Right cardiac atrium (tissue), 5 donors: ENCODE measurements around the gene CLCN2. TPM values are rescaled to one million over a fixed set of nuclear protein-coding genes. Genes with fewer than 3 reads are reported as not detected.

Experiments used
- ATAC-seq, 2 donors: fragments of 200-7000 bp; cut with Tn5 transposase; one replicate each; pipeline versions ENCODE4 v1.8.0 to v1.9.1; 2020; ENCODE audit warnings: moderate library complexity in 2 of 2, mild to moderate bottlenecking in 1 of 2
- DNase-seq, 3 donors: peaks; one replicate each; pipeline ENCODE4 v3.0.0-alpha.2; 2020
- H3K27ac ChIP-seq: one replicate; pipeline ENCODE4 v1.5.1; 2013; ENCODE audit warnings: mild to moderate bottlenecking, low read length, control low read depth, moderate library complexity
- H3K27me3 ChIP-seq: one replicate; pipeline ENCODE4 v1.6.1; 2013; ENCODE audit not compliant: control insufficient read depth, insufficient read depth
- H3K4me1 ChIP-seq: one replicate; pipeline ENCODE4 v1.6.1; 2013; ENCODE audit warnings: low read length; ENCODE audit not compliant: control insufficient read depth, insufficient read depth
- H3K4me3 ChIP-seq: one replicate; pipeline ENCODE4 v1.5.1; 2013; ENCODE audit warnings: low read length, control low read depth
- H3K9me3 ChIP-seq: one replicate; pipeline ENCODE4 v1.6.1; 2013; ENCODE audit warnings: low read length; ENCODE audit not compliant: control insufficient read depth
- WGBS: extraction: QIAGEN DNeasy Blood & Tissue Kit; methylation state at CpG from one replicate; pipeline ENCODE4 v1.1.7; 2013; 5-methylcytosine and 5-hydroxymethylcytosine counted together
- intact Hi-C, 4 donors: fragments of 100-400 bp; cut with DNase I; formaldehyde crosslinking; loops; one replicate each; pipeline versions ENCODE4 v1.11.0 to v1.14.0; 2022 to 2023
- polyA plus RNA-seq: library from polyadenylated mRNA; stranded (reverse); fragments of 200-250 nt; gene quantifications from one replicate; pipeline ENCODE4 v1.2.3, GENCODE V29; 2013
- total RNA-seq, 4 donors: library from RNA; stranded (reverse); fragmentation: NEBNext Ultra II Directional; extraction: Animal tissue kit (Norgen Biotek cat#: 25700); gene quantifications; one replicate each; pipeline ENCODE4 v1.2.1, GENCODE V29; 2021
- donor health status: healthy with polysubstance abuse.
- donor health status: DM: no; HTN: yes; CAD: no.
- donor health status: DM: no; HTN: no; CAD: no.
- donor health status: DM: no; HTN: yes; CAD: no; lungs with severe emphysema.
- donor health status: DM: yes; HTN: yes; CAD: no.

Gene CLCN2
- total and polyA plus RNA-seq, 5 donors, result 2.0 to 4.9 (median 2.9) TPM

DNA sequence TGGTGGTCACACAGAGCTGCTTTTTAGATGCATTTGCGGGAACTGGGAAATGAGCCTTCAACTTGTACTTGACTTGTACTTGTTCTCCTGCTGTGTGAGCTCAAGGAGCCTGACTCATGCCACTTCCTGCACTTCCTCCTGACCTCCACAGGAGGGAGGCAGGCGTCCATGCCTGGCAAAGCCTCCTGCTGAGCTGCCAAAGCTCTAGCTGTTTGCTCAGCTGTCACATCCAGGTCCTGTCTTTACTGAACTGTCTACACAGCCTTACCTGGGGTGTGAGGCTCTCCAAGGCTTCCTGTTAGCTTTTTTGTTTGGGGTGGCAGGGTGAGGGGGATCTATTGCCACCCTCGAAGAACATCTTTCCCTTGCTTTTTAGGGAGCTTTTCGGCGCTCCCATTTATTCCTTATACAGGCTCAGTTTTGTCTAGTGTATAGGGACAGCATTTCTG is 10.2 kb upstream of the CLCN2 start:
- H3K4me3 ChIP-seq, result no peak overlapping the region
- no peak overlapping the region for H3K27ac ChIP-seq
- intact Hi-C loops, result loop anchor here (2.0 to 10.0 kb wide), 4 partner anchors 143 to 173 kb away; no protein-coding TSS in a partner anchor
- no peaks in the 10 kb centered on the region for H3K9me3 ChIP-seq
- peaks cover 6% of the 10 kb centered on the region for H3K4me1 ChIP-seq
- no peaks in the 10 kb centered on the region for H3K27me3 ChIP-seq
- ATAC-seq, result peak; percentile 87 to 90
- 51% methylated on average over 5 of the region's 5 CpGs for WGBS
- DNase-seq, result peak; percentile 83 to 91 (median 90)

DNA sequence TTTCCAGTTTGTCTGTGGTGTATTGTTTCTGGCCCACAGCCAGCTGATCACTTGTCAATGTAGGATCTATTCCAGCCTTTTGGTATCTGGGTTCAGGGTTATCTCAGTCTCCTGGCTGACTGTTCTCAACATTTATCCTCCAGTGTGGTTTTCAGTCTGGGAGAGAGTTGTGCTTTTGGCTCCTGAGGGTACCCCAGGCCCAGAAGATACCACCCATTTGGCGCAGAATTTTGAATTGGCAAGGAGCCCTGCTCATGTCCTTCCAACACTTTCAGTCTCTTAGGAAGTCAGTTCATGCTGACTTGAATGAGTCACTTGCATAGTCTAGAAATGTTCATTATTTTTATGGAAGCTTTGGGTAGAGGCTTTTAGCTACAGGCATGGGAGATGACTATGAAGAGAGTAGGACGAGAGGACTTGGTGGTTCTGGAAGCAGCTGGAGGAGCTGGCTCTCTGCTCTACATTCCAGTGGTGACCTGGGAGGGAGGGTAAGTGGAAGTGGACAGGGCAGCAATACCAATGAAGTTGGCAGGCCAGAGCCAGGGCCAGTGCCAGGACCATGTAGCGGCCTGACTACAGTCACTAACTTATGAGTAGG is 7.3 kb upstream of the CLCN2 start:
- intact Hi-C loops, result no loop called here
- no peaks in the 10 kb centered on the region for H3K9me3 ChIP-seq
- no peak overlapping the region for H3K4me3 ChIP-seq
- WGBS, result 39% methylated on average over 3 of the region's 3 CpGs
- peaks cover 6% of the 10 kb centered on the region for H3K4me1 ChIP-seq
- H3K27me3 ChIP-seq, result no peaks in the 10 kb centered on the region
- DNase-seq (peak in 2 of 3 donors; percentile 63 to 83), ATAC-seq (peak; percentile 31 to 45)
- H3K27ac ChIP-seq, result peak overlapping the region; percentile 39

DNA sequence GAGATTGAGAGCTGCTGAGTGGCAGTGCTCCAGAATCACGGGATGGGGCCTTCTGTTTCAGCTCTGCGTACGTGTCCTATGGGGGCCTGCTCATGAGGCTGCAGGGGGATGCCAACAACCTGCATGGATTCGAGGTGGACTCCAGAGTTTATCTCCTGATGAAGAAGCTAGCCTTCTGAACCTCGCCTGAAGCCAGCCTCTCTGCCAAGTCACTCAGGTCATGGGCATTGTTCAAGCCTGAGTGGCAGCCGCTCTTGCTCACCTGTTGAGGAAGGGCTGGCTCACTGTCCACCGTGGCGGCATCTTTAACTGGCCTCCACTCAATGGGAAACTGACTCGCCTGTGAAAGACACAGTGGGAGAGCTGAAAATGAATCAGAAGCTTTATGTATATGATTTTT is 6.7 kb upstream of the CLCN2 start:
- Histone ChIP-seq H3K27ac (no peak overlapping the region), H3K4me1 (peaks cover 6% of the 10 kb centered on the region), H3K4me3 (no peak overlapping the region), H3K9me3 (no peaks in the 10 kb centered on the region), H3K27me3 (no peaks in the 10 kb centered on the region)
- WGBS, result 75% methylated on average over 9 of the region's 9 CpGs
- ATAC-seq, result no peak
- DNase-seq, result no peak
- intact Hi-C loops, result no loop called here

DNA sequence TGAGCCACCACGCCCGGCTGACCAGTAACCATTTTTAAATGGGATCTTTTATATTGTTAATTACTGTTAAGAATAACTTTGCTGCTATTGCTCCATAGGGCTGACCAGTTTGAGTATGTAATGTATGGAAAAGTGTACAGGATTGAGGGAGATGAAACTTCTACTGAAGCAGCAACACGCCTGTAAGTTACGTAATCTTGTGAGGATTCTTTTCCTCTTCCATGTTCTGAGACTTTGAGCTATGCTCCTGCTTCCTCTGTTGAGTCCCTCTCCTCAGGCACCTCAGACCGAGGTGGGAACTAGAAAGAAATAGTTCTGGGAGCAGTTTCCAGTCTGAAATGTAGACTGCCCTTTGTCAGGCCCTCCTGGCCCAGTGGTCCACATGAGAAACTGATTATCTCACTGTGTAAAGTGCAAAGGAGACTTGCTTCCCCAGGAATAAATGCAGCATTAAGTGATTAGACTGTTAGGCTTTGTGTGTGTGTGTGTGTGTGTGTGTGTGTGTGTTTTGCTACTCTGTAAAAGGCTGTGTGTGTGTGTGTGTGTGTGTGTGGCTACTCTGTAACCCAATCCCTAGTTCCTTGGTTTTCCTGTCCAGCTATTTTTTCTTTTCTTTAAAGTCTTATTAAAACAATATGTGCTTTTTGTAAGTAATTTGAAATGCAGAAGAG is 5.3 kb upstream of the CLCN2 start:
- intact Hi-C loops, result no loop called here
- ATAC-seq (no peak), DNase-seq (no peak)
- Histone ChIP-seq H3K27me3 (no peaks in the 10 kb centered on the region), H3K4me3 (no peak overlapping the region), H3K9me3 (no peaks in the 10 kb centered on the region), H3K4me1 (peaks cover 6% of the 10 kb centered on the region), H3K27ac (no peak overlapping the region)
- WGBS, result 85% methylated on average over 5 of the region's 5 CpGs

DNA sequence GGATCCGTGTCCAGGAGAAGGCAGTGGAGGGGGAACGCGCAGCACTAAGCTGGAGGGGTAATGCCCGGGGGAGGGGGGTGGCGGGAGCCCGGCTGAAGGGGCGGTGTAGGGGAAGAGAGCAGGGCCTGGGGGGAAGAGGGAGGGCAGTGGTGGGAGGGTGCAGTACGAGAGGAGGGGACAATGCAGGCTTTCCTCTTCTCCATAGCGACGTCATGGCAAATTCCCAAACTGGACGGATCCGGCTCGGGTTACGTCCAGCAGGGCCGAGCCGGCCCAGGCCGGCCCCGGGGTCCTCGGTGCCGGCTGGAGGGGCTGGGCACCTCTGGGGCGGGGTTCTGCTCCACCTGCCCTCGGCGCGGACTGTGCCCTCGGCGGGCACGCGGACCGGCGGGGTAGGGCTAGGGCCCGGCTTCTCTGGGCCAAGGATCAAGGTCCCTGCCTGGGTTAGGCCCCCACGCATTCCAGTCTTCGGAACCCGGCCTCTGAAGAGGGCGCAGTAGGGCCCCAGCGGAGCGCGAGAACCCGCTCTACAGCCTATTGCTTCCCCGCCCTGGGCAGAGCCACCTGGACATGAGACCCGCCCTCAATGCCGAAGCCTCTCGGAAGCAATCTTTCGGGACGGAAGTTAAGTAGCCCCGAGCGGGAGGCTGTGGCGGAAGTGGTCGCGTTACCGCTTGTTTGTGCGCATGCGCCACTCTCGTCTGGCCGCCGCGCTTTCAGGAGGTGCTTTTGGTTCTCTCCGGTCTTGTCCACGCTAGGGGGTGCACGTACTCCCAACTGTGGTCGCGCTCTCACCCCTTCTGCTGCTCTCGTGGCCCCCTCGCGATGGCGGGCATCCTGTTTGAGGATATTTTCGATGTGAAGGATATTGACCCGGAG is 1.5 kb upstream of the CLCN2 start:
- WGBS, result under 1% methylated on average over 68 of the region's 68 CpGs
- Histone ChIP-seq H3K27ac (peak overlapping the region; percentile 95), H3K4me3 (peak overlapping the region; percentile 81), H3K4me1 (peaks cover 10% of the 10 kb centered on the region), H3K9me3 (no peaks in the 10 kb centered on the region), H3K27me3 (no peaks in the 10 kb centered on the region)
- intact Hi-C loops, result loop anchor here in 1 of 4 donors (2.0 kb wide), 1 partner anchor 48 kb away; the partner anchor contains the start of gene EIF4G1
- peak; percentile 83 to 87 for ATAC-seq
- DNase-seq, result peak; percentile 96 to 98 (median 97)

DNA sequence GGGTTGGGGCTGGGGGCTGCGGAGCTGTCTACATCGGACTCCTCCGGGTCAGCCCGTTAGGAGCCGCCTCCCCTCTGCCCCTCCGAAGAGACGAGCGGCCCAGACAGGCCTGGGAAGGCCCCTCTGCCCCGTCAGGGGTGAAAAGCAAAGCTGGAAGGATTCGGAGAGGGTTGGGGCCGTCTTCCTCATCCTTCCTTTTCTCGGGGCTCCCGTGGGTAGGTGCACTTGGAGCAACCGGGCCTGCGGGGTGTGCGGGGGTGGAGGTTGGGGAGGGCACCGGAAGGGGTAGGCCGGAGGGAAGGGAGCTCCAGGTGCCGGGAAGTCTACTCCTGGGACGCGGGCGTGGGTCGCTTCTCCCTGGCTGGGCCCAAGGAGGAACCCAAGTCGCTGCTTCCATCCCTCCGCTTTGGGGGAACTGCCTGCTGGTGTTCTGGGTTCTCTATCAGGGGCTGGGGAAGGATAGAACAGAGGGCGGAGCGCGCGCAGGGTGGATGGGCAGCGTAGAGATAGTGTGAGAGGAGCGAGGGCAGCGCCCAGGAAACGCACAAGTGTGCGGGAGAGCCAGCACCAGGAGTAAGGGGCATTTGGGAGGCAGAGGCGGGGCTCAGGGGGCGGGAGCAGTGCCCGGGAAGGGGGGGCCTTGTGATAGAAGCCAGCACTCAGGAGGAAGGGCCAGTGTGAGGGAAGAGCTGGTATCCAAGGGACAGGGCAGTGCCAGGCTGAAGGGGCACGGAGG is 695 bp upstream of the CLCN2 start:
- WGBS, result under 1% methylated on average over 38 of the region's 38 CpGs
- Histone ChIP-seq H3K27me3 (no peaks in the 10 kb centered on the region), H3K4me1 (peaks cover 10% of the 10 kb centered on the region), H3K4me3 (peak overlapping the region; percentile 81), H3K27ac (peak overlapping the region; percentile 95), H3K9me3 (no peaks in the 10 kb centered on the region)
- intact Hi-C loops, result loop anchor here in 1 of 4 donors (2.0 kb wide), 1 partner anchor 47 kb away; the partner anchor contains the start of gene EIF4G1
- peak; percentile 79 to 90 (median 88) for DNase-seq
- peak; percentile 51 to 62 for ATAC-seq

DNA sequence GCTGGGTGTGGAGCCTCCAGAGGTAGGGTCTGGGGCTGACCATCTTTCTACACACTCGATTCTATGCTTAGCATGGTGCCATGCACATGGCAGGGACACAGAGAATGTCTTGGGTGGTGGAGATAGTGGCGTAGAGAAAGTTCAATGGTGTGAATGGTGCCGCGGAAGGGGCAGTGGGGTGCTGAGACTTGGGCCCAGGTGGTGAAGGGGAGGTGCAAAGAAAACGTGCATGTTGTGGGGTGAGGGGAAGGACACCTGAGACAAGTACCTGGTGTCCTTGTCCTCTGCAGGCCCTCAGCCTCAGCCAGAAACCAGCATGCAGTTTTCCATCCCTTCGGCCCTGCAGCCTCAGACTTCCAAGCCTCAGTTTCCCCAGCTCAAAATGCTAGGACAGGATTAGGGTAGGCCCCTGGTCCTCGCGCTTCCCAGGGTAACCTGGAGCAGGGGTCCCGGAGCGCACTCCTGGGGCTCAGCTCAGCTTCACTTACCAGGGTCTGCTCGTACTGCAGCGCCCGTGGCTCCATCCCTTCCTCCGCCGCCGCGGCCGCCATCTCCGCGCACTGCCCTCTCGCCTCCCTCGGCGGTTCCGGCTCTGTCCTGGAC is 375 bp downstream of the CLCN2 start:
- ATAC-seq, result no peak
- intact Hi-C loops, result no loop called here
- no peaks in the 10 kb centered on the region for H3K27me3 ChIP-seq
- peak overlapping the region; percentile 81 for H3K4me3 ChIP-seq
- H3K4me1 ChIP-seq, result peaks cover 10% of the 10 kb centered on the region
- H3K27ac ChIP-seq, result peak overlapping the region; percentile 66
- 8% methylated on average over 24 of the region's 24 CpGs for WGBS
- DNase-seq, result no peak
- no peaks in the 10 kb centered on the region for H3K9me3 ChIP-seq

DNA sequence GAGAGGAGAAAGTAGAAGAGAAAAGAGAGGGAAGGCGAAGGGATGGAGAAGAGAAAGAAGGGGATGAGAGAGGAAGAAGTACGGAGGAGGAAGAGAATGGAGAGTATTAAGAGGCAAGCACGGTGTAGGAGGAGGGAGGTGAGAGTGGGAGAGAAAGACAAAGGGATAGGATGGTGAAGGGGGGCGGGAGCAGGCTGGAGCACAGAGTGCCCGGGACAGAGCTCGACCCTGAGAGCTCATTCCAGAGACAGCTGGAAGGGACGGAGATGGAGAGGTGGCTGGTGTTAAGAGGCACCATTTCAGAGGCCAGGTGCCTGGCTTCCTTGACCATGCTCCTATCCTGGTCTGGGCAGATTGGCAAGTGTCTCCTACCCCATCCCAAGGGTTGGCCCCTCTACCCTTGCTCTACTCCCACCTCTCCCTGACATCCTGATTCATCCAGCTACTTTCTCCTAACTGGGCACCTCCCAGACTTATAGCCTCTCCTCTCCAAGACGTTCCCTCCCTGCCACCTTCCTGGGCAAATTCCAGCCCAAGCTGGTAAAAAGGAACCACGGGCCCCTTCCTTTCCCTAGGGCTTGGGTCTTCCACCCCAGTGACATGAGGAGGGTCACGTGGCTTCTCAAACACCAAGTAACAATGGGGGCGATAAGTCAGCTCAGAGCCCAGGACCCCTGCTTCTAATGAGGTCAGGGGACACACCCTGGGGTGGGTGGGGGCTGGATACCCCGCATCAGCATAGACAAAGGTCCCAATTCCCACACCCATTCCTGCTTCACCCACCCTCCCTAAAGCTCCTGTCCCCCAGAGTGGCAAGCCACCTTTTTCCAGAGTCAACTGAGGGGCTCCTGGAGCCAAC is 1.1 kb downstream of the CLCN2 start:
- DNase-seq (no peak), ATAC-seq (no peak)
- WGBS, result 72% methylated on average over 12 of the region's 12 CpGs
- Histone ChIP-seq H3K4me1 (peaks cover 10% of the 10 kb centered on the region), H3K27ac (no peak overlapping the region), H3K9me3 (no peaks in the 10 kb centered on the region), H3K4me3 (peak overlapping the region; percentile 81), H3K27me3 (no peaks in the 10 kb centered on the region)
- intact Hi-C loops, result no loop called here

DNA sequence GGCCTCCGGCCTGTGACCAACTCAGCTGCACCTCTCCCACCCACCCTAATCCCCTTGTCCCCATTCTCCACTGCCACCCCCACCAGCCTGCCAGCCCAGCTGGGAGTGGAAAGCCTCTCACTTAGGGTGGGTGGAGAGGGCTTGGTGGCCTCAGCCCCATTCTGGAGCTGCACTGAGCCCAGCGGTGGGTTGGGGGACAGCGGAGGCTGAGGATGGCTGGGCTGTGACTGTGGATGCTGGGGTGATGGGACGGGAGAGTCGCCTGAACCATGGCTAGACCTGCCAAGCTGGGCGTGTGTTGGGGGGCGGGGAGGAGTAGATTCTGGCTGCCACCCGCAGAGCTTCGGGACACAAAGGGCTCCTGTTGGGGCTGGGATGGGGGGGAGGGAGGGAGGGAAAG is 1.8 kb downstream of the CLCN2 start:
- intact Hi-C loops, result no loop called here
- Histone ChIP-seq H3K4me1 (peaks cover 10% of the 10 kb centered on the region), H3K27ac (no peak overlapping the region), H3K9me3 (no peaks in the 10 kb centered on the region), H3K4me3 (no peak overlapping the region), H3K27me3 (no peaks in the 10 kb centered on the region)
- 64% methylated on average over 9 of the region's 9 CpGs for WGBS
- DNase-seq, result peak in 1 of 3 donors; percentile 63
- ATAC-seq, result no peak
